HCT116 (cell line): ENCODE measurements around the gene TEX9. TPM values are rescaled to one million over a fixed set of nuclear protein-coding genes. Genes with fewer than 3 reads are reported as not detected.

ENCODE experiments used
- ATAC-seq: fragments of 200-7000 bp; cut with Tn5 transposase; 2 replicates; pipeline ENCODE4 v1.9.1; 2020; ENCODE audit warnings: mild to moderate bottlenecking, moderate library complexity
- BruUV-seq: library from RNA; stranded (reverse); fragments of 400-500 nt; replicated peaks from 2 replicates; lab custom pipeline; 2021; lab: Mats Ljungman, UMichigan
- CTCF ChIA-PET: fragments of 300-600 bp; sonication (Branson Sonifier 250); formaldehyde crosslinking; loops from one replicate; lab custom pipeline; 2021; ENCODE audit warnings: antibody characterized with exemption; lab: Charles Lee
- POLR2A ChIA-PET: fragments of 300-600, 350-600 bp; sonication (Branson Sonifier 250); formaldehyde crosslinking; loops from one replicate; lab custom pipeline; 2021; ENCODE audit warnings: antibody characterized with exemption; lab: Charles Lee
- RAD21 ChIA-PET, 2 experiments: fragments of 300-600 bp; sonication (Branson Sonifier 250); formaldehyde crosslinking; loops; one replicate each; lab custom pipeline; 2023; ENCODE audit warnings: low total read pairs in 2 of 2; ENCODE audit not compliant: uncharacterized antibody in 2 of 2, unreplicated experiment in 2 of 2, low non-redundant PET in 1 of 2; lab: Charles Lee
- DNase-seq: peaks from one replicate; pipeline ENCODE4 v3.0.0-alpha.2; 2010; ENCODE audit warnings: low read depth, low spot score
- H2AFZ ChIP-seq: fragments of 200-600 bp; shearing (Covaris generic), sonication (generic); 2 replicates; pipeline ENCODE4 v1.6.1; 2017; ENCODE audit warnings: low read depth, mixed run types, mixed read lengths, antibody characterized with exemption, low read length; ENCODE audit not compliant: poor library complexity, severe bottlenecking
- H3K27ac ChIP-seq: 2 replicates; pipeline ENCODE4 v1.5.1; 2012; ENCODE audit warnings: low read depth, low read length
- H3K27me3 ChIP-seq: fragments of 200-600 bp; sonication (generic); 2 replicates; pipeline ENCODE4 v1.6.1; 2016; ENCODE audit warnings: mixed run types, low read length, mixed read lengths; ENCODE audit not compliant: insufficient read depth
- H3K36me3 ChIP-seq, 2 experiments: fragments of 200-500 bp in 1 of 2; fragments of 200-600 bp in 1 of 2; sonication (Bioruptor generic) in 1 of 2; sonication (generic) in 1 of 2; 2 replicates each; pipeline versions ENCODE4 v1.5.1 to v1.6.1; 2014 to 2016; ENCODE audit warnings: low read length in 2 of 2, inconsistent platforms in 1 of 2, mixed read lengths in 1 of 2, mixed run types in 1 of 2; ENCODE audit not compliant: insufficient read depth in 2 of 2, control insufficient read depth in 1 of 2
- H3K4me1 ChIP-seq, 2 experiments: fragments of 200-600 bp in 1 of 2; sonication (generic) in 1 of 2; 2 replicates each; pipeline versions ENCODE4 v1.5.1 to v1.6.1; 2012 to 2017; ENCODE audit warnings: low read length in 2 of 2, inconsistent platforms in 1 of 2, mild to moderate bottlenecking in 1 of 2, mixed read lengths in 1 of 2, mixed run types in 1 of 2, moderate library complexity in 1 of 2; ENCODE audit not compliant: insufficient read depth in 2 of 2, control insufficient read depth in 1 of 2
- H3K4me2 ChIP-seq: fragments of 200-600 bp; sonication (generic); 2 replicates; pipeline ENCODE4 v1.6.1; 2017; ENCODE audit warnings: mixed run types, low read length, mixed read lengths
- H3K4me3 ChIP-seq, 2 experiments: fragments of 200-600 bp in 1 of 2; sonication (generic) in 1 of 2; replicated peaks in 1 of 2; 2 replicates each; pipeline ENCODE4 v1.5.1; 2011 to 2016; ENCODE audit warnings: low read length in 2 of 2, control low read depth in 1 of 2, low read depth in 1 of 2, mild to moderate bottlenecking in 1 of 2, mixed read lengths in 1 of 2, mixed run types in 1 of 2
- H3K79me2 ChIP-seq: fragments of 200-600 bp; sonication (generic); 2 replicates; pipeline ENCODE4 v1.6.1; 2017; ENCODE audit warnings: mild to moderate bottlenecking, mixed run types, low read length, moderate library complexity, mixed read lengths; ENCODE audit not compliant: insufficient read depth
- H3K9ac ChIP-seq: fragments of 200-600 bp; sonication (generic); 2 replicates; pipeline ENCODE4 v1.6.1; 2016; ENCODE audit warnings: low read length, mixed read lengths
- H3K9me2 ChIP-seq: fragments of 200-600 bp; sonication (generic), shearing (Covaris generic); 2 replicates; pipeline ENCODE4 v1.6.1; 2017; ENCODE audit warnings: mixed run types, mild to moderate bottlenecking, moderate library complexity; ENCODE audit not compliant: insufficient read depth
- H3K9me3 ChIP-seq, 2 experiments: fragments of 200-500 bp in 1 of 2; fragments of 200-600 bp in 1 of 2; sonication (Bioruptor generic) in 1 of 2; sonication (generic) in 1 of 2; 2 replicates each; pipeline ENCODE4 v1.6.1; 2014 to 2017; ENCODE audit warnings: low read length in 2 of 2, mixed read lengths in 2 of 2, inconsistent platforms in 1 of 2, low read depth in 1 of 2, mild to moderate bottlenecking in 1 of 2, mixed run types in 1 of 2, moderate library complexity in 1 of 2; ENCODE audit not compliant: control insufficient read depth in 1 of 2, insufficient read depth in 1 of 2
- H4K20me1 ChIP-seq: fragments of 200-600 bp; sonication (generic), shearing (Covaris generic); 2 replicates; pipeline ENCODE4 v1.6.1; 2017; ENCODE audit warnings: mixed run types, mild to moderate bottlenecking, moderate library complexity; ENCODE audit not compliant: insufficient read depth
- CEBPB ChIP-seq: IDR thresholded peaks from 2 replicates; pipeline ENCODE4 v1.6.1; 2012; ENCODE audit warnings: low read depth
- EGR1 ChIP-seq: IDR thresholded peaks from 2 replicates; pipeline ENCODE4 v1.6.1; 2012; ENCODE audit warnings: low read depth
- ELF1 ChIP-seq: IDR thresholded peaks from 2 replicates; pipeline ENCODE4 v1.6.1; 2012; ENCODE audit warnings: low read depth, borderline replicate concordance
- EZH2 ChIP-seq: fragments of 200-600 bp; sonication (generic); IDR thresholded peaks from 2 replicates; pipeline ENCODE4 v1.6.1; 2017; ENCODE audit warnings: antibody characterized with exemption, mixed run types
- FOSL1 ChIP-seq: IDR thresholded peaks from 2 replicates; pipeline ENCODE4 v1.6.1; 2012; ENCODE audit warnings: low read depth
- JUND ChIP-seq: IDR thresholded peaks from 2 replicates; pipeline ENCODE4 v1.6.1; 2012
- SIN3A ChIP-seq: IDR thresholded peaks from 2 replicates; pipeline ENCODE4 v1.6.1; 2012; ENCODE audit warnings: low read depth
- SRF ChIP-seq: IDR thresholded peaks from 2 replicates; pipeline ENCODE4 v1.6.1; 2012; ENCODE audit warnings: low read depth
- ZFX ChIP-seq: fragments of 450-650 bp; IDR thresholded peaks from 2 replicates; pipeline ENCODE4 v1.6.1; 2017
- ZNF274 ChIP-seq: fragments of 200-500 bp; sonication (Bioruptor generic); IDR thresholded peaks from 2 replicates; pipeline ENCODE4 v1.6.1; 2014; ENCODE audit warnings: mild to moderate bottlenecking, low read depth, low read length, inconsistent platforms
- intact Hi-C: fragments of 100-400 bp; cut with micrococcal nuclease; formaldehyde crosslinking; loops from 2 replicates; pipeline ENCODE4 v1.10.0; 2022
- total RNA-seq: library from RNA; stranded (reverse); gene quantifications from one replicate; pipeline ENCODE4 v1.2.1, GENCODE V29; 2021; ENCODE audit not compliant: unreplicated experiment
- TF ChIP-seq, protein P1 (sequence below): IDR thresholded peaks from 2 replicates; pipeline ENCODE4 v1.6.1; 2012
- TF ChIP-seq, protein P2 (sequence below): IDR thresholded peaks from 2 replicates; pipeline ENCODE4 v1.6.1; 2011; ENCODE audit warnings: mild to moderate bottlenecking, low read length, moderate library complexity; ENCODE audit not compliant: insufficient replicate concordance; ENCODE audit errors: extremely low read depth

Gene TEX9
- total RNA-seq, 1 experiment from 2014 or later: 5.2 TPM

DNA sequence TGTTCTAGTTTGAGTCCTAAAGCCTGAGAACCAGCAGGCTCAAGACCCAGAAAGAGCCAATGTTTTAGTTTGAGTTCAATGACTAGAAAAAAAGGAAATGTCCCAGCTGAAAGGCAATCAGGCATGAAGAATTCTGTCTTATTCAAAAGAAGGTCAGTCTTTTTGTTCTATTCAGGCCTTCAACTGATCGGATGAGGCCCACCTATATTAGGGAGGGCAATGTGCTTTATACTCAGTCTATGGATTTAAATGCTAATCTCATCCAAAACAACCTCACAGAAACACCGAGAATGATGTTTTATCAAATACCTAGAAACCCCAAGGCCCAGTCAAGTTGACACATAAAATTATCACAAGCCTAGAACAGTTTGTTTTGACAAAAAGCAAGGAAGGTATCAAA, 95.7 kb downstream of the TEX9 start:
- CTCF ChIA-PET: no interaction called here
- Histone ChIP-seq H3K27ac (no peak overlapping the region), H3K79me2 (no peaks in the 10 kb centered on the region), H3K9ac (no peak overlapping the region), H4K20me1 (no peaks in the 10 kb centered on the region), H2AFZ (no peak overlapping the region), H3K9me2 (no peaks in the 10 kb centered on the region), H3K27me3 (no peaks in the 10 kb centered on the region), H3K9me3 (no peaks in the 10 kb centered on the region), H3K4me1 (peaks cover 0 to 12% of the 10 kb centered on the region in 2 experiments; a peak in 1 of 4 replicates), H3K36me3 (no peaks in the 10 kb centered on the region), H3K4me3 (no peak overlapping the region), H3K4me2 (no peak overlapping the region)
- DNase-seq (no peak), ATAC-seq (no peak)
- no TSS peak for BruUV-seq
- POLR2A ChIA-PET: no interaction called here
- RAD21 ChIA-PET: no interaction called here
- intact Hi-C loops: no loop called here
- no peak for TF ChIP-seq SRF
- TF ChIP-seq EZH2: no peak
- TF ChIP-seq ZFX: no peak
- TF ChIP-seq JUND: no peak
- no peak for TF ChIP-seq SIN3A
- TF ChIP-seq EGR1: no peak
- TF ChIP-seq FOSL1: no peak
- TF ChIP-seq, protein P1, sequence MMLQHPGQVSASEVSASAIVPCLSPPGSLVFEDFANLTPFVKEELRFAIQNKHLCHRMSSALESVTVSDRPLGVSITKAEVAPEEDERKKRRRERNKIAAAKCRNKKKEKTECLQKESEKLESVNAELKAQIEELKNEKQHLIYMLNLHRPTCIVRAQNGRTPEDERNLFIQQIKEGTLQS: no peak
- no peak for TF ChIP-seq ELF1
- TF ChIP-seq, protein P2, sequence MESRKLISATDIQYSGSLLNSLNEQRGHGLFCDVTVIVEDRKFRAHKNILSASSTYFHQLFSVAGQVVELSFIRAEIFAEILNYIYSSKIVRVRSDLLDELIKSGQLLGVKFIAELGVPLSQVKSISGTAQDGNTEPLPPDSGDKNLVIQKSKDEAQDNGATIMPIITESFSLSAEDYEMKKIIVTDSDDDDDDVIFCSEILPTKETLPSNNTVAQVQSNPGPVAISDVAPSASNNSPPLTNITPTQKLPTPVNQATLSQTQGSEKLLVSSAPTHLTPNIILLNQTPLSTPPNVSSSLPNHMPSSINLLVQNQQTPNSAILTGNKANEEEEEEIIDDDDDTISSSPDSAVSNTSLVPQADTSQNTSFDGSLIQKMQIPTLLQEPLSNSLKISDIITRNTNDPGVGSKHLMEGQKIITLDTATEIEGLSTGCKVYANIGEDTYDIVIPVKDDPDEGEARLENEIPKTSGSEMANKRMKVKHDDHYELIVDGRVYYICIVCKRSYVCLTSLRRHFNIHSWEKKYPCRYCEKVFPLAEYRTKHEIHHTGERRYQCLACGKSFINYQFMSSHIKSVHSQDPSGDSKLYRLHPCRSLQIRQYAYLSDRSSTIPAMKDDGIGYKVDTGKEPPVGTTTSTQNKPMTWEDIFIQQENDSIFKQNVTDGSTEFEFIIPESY: no peak
- TF ChIP-seq CEBPB: no peak
- TF ChIP-seq ZNF274: no peak
